CD14-positive monocyte (primary cell): ENCODE measurements around the gene KDM6A. TPM values are rescaled to one million over a fixed set of nuclear protein-coding genes. Genes with fewer than 3 reads are reported as not detected.

Source experiments
- DNase-seq, 3 donors: peaks; one replicate each; pipeline ENCODE4 v3.0.0-alpha.2; 2011 to 2022
- H2AFZ ChIP-seq: 2 replicates; pipeline ENCODE4 v1.6.0; 2012; ENCODE audit warnings: mild to moderate bottlenecking, low read depth, low read length, inconsistent platforms; ENCODE audit not compliant: insufficient read depth, poor library complexity, severe bottlenecking
- H3K27ac ChIP-seq, 2 donors: 1 replicate in 1 of 2; 2 replicates in 1 of 2; pipeline ENCODE4 v1.5.1; 2012 to 2013; ENCODE audit warnings: low read length in 2 of 2, control low read depth in 1 of 2, inconsistent platforms in 1 of 2, low read depth in 1 of 2, mild to moderate bottlenecking in 1 of 2
- H3K27me3 ChIP-seq, 2 donors: one replicate each; pipeline versions ENCODE4 v1.6.0 to v1.6.1; 2011 to 2013; ENCODE audit warnings: low read length in 2 of 2; ENCODE audit not compliant: control insufficient read depth in 2 of 2, insufficient read depth in 2 of 2
- H3K36me3 ChIP-seq, 2 donors: replicated peaks in 1 of 2; 1 replicate in 1 of 2; 2 replicates in 1 of 2; pipeline versions ENCODE4 v1.5.1 to v1.6.1; 2012 to 2013; ENCODE audit warnings: low read length in 2 of 2, control low read depth in 1 of 2, inconsistent platforms in 1 of 2, mild to moderate bottlenecking in 1 of 2; ENCODE audit not compliant: insufficient read depth in 2 of 2, control insufficient read depth in 1 of 2
- H3K4me1 ChIP-seq, 2 donors: 1 replicate in 1 of 2; 2 replicates in 1 of 2; pipeline versions ENCODE4 v1.5.1 to v1.6.1; 2012 to 2013; ENCODE audit warnings: low read length in 2 of 2, control low read depth in 1 of 2, inconsistent platforms in 1 of 2, mild to moderate bottlenecking in 1 of 2, moderate library complexity in 1 of 2; ENCODE audit not compliant: insufficient read depth in 2 of 2, control insufficient read depth in 1 of 2
- H3K4me2 ChIP-seq: replicated peaks from 2 replicates; pipeline ENCODE3; 2012; ENCODE audit warnings: low read length, moderate library complexity, mild to moderate bottlenecking; ENCODE audit not compliant: poor library complexity, severe bottlenecking; ENCODE audit errors: extremely low read depth
- H3K4me3 ChIP-seq, 3 experiments: fragments of 200-600 bp in 1 of 3; sonication (generic) in 1 of 3; replicated peaks in 1 of 3; 1 replicate in 2 of 3; 2 replicates in 1 of 3; pipeline ENCODE4 v1.5.1; 2011 to 2013; ENCODE audit warnings: low read length in 3 of 3, mild to moderate bottlenecking in 3 of 3, control low read depth in 2 of 3, low read depth in 2 of 3, inconsistent platforms in 1 of 3, moderate library complexity in 1 of 3
- H3K79me2 ChIP-seq: 2 replicates; pipeline ENCODE4 v1.6.0; 2012; ENCODE audit warnings: mild to moderate bottlenecking, control low read depth, inconsistent platforms, low read length, moderate library complexity; ENCODE audit not compliant: insufficient read depth
- H3K9ac ChIP-seq: 2 replicates; pipeline ENCODE4 v1.6.0; 2017; ENCODE audit warnings: low read length, mild to moderate bottlenecking; ENCODE audit not compliant: insufficient read depth, poor library complexity, severe bottlenecking
- H3K9me3 ChIP-seq, 2 donors: replicated peaks in 1 of 2; 1 replicate in 1 of 2; 2 replicates in 1 of 2; pipeline versions ENCODE4 v1.5.1 to v1.6.1; 2012 to 2013; ENCODE audit warnings: low read length in 2 of 2, control low read depth in 1 of 2; ENCODE audit not compliant: control insufficient read depth in 1 of 2, insufficient read depth in 1 of 2
- H4K20me1 ChIP-seq: 2 replicates; pipeline ENCODE4 v1.6.0; 2012; ENCODE audit warnings: mild to moderate bottlenecking, low read length, control low read depth, moderate library complexity; ENCODE audit not compliant: insufficient read depth
- H3K27ac Mint-ChIP-seq, 7 donors: one replicate each; pipeline ENCODE4 v1.8.0; 2020; ENCODE audit warnings: mild to moderate bottlenecking in 7 of 7, mixed read lengths in 7 of 7, moderate library complexity in 6 of 7, inconsistent platforms in 2 of 7
- H3K27me3 Mint-ChIP-seq, 3 donors: one replicate each; pipeline ENCODE4 v1.8.0; 2021 to 2022; ENCODE audit warnings: low read depth in 3 of 3, mild to moderate bottlenecking in 3 of 3, mixed read lengths in 3 of 3, moderate library complexity in 3 of 3, inconsistent platforms in 1 of 3
- H3K36me3 Mint-ChIP-seq, 2 donors: one replicate each; pipeline ENCODE4 v1.8.0; 2020; ENCODE audit warnings: mixed read lengths in 2 of 2, inconsistent platforms in 1 of 2, mild to moderate bottlenecking in 1 of 2
- H3K4me1 Mint-ChIP-seq: one replicate; pipeline ENCODE4 v1.8.0; 2020; ENCODE audit warnings: mild to moderate bottlenecking, mixed read lengths
- H3K4me3 Mint-ChIP-seq, 2 donors: one replicate each; pipeline ENCODE4 v1.8.0; 2020; ENCODE audit warnings: mild to moderate bottlenecking in 2 of 2, mixed read lengths in 2 of 2, moderate library complexity in 1 of 2
- H3K9me3 Mint-ChIP-seq, 7 donors: one replicate each; pipeline ENCODE4 v1.8.0; 2020 to 2022; ENCODE audit warnings: mixed read lengths in 7 of 7, mild to moderate bottlenecking in 6 of 7, moderate library complexity in 6 of 7, inconsistent platforms in 2 of 7
- WGBS: methylation state at CpG from one replicate; pipeline ENCODE4 v1.1.5; 2013; ENCODE audit warnings: missing lambda C conversion rate; ENCODE audit not compliant: insufficient coverage; 5-methylcytosine and 5-hydroxymethylcytosine counted together
- intact Hi-C, 2 donors: fragments of 100-400 bp; cut with micrococcal nuclease; formaldehyde crosslinking; loops; one replicate each; pipeline versions ENCODE4 v1.15.0 to v1.15.1; 2023
- polyA plus RNA-seq, 3 donors: library from polyadenylated mRNA; depleted of rRNA in 1 of 3; unstranded in 2 of 3; stranded (reverse) in 1 of 3; fragments of 300-500 nt in 2 of 3; fragments of >200 nt in 1 of 3; fragmentation: Illumina TruSeq in 2 of 3; gene quantifications; 1 replicate in 2 of 3; 2 replicates in 1 of 3; pipeline ENCODE4 v1.2.3, GENCODE V29; 2012 to 2021
- TF ChIP-seq, protein P1 (sequence below): fragments of 200-600 bp; IDR thresholded peaks from one replicate; pipeline ENCODE4 v1.8.0; 2022; ENCODE audit warnings: antibody characterized with exemption, mild to moderate bottlenecking

The KDM6A gene
- polyA plus RNA-seq, 3 donors = 7.6 to 35.0 (median 13.8) TPM

DNA sequence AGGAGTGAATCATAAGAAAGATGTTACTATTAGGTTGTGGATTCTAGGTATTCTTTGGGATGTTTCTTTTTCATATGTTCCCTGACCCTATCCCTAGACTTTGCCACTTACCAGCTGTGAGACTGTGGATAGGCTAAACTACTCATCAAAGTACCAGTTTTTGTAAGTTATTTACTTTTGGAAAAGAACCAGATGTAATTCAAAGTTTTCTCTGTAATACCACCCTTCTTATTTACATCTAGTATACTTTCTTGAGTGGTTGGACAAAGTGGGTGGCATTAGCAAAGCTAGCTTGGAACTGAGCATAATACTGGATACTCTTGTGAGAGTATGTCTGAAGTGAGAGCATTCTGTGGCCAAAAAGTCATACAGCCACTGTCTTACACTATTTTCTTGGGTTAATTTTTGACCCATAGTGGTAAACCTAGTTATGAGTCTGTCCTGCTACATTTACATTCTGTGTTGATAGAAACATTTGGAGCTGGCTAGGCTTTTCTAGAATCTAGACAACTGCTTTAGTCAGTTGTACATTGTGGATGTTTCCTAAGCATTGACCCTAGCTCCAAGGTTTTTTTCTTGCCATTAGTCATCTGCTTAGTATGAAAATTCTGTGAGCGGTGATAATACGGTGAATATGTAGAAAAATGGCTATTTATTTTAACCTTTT lies 41.7 kb downstream of the KDM6A start:
- Mint-ChIP-seq H3K27ac (peak overlapping the region in 3 of 7 donors; percentile 27 to 65 (median 46)), H3K4me1 (peaks cover 39% of the 10 kb centered on the region), H3K27me3 (peaks cover 0 to 2% (median 0%) of the 10 kb centered on the region in 3 donors), H3K9me3 (peaks cover 0 to 9% (median 0%) of the 10 kb centered on the region in 7 donors), H3K4me3 (no peak overlapping the region), H3K36me3 (peaks cover 2 to 8% of the 10 kb centered on the region in 2 donors)
- Histone ChIP-seq H3K9ac (no peak overlapping the region), H2AFZ (no peak overlapping the region), H3K27ac (peak overlapping the region in 1 of 2 donors; percentile 21), H4K20me1 (peaks cover 92% of the 10 kb centered on the region), H3K9me3 (no peaks in the 10 kb centered on the region), H3K79me2 (peaks cover 93% of the 10 kb centered on the region), H3K4me3 (peak overlapping the region in 1 of 3 experiments; percentile 32), H3K27me3 (no peaks in the 10 kb centered on the region), H3K36me3 (no peaks in the 10 kb centered on the region), H3K4me1 (peaks cover 15 to 37% of the 10 kb centered on the region in 2 donors), H3K4me2 (peak overlapping the region; percentile 36)
- no peak for DNase-seq
- TF ChIP-seq, protein P1, sequence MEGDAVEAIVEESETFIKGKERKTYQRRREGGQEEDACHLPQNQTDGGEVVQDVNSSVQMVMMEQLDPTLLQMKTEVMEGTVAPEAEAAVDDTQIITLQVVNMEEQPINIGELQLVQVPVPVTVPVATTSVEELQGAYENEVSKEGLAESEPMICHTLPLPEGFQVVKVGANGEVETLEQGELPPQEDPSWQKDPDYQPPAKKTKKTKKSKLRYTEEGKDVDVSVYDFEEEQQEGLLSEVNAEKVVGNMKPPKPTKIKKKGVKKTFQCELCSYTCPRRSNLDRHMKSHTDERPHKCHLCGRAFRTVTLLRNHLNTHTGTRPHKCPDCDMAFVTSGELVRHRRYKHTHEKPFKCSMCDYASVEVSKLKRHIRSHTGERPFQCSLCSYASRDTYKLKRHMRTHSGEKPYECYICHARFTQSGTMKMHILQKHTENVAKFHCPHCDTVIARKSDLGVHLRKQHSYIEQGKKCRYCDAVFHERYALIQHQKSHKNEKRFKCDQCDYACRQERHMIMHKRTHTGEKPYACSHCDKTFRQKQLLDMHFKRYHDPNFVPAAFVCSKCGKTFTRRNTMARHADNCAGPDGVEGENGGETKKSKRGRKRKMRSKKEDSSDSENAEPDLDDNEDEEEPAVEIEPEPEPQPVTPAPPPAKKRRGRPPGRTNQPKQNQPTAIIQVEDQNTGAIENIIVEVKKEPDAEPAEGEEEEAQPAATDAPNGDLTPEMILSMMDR = no peak
- WGBS = no CpG with 5 or more reads among the region's 2 CpGs
- intact Hi-C loops = loop anchor here in 1 of 2 donors (5.0 kb wide), 1 partner anchor 42 kb away; the partner anchor contains the start of gene KDM6A

DNA sequence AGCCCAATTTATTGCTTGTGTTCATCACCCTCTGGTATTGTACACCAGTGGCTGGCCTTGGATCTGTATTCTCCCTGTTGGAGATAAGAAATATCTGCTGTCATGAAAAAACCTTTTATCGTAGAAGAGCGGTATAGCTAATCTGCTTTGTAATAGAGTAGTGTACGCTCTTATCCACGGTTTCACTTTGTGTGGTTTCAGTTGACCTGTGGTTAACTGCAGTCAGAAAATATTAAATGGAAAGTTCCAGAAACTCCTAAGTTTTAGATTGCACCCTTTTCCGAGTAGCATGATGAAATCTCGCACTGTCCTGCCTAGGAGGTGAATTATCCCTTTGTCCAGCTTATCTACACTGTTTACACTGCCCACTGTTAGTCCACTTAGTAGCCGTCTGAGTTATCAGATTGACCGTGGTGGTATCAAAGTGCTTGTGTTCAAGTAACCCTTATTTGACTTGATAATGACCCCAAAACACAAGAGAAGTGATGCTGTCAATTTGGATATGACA lies 42.4 kb downstream of the KDM6A start:
- WGBS = 40% methylated on average over 2 of the region's 8 CpGs
- DNase-seq = no peak
- Histone ChIP-seq H3K9ac (no peak overlapping the region), H3K27ac (peak overlapping the region in 1 of 2 donors; percentile 21), H3K27me3 (no peaks in the 10 kb centered on the region), H3K4me2 (peak overlapping the region; percentile 36), H3K4me1 (peaks cover 17 to 42% of the 10 kb centered on the region in 2 donors), H3K79me2 (peaks cover 93% of the 10 kb centered on the region), H3K36me3 (no peaks in the 10 kb centered on the region), H4K20me1 (peaks cover 92% of the 10 kb centered on the region), H2AFZ (no peak overlapping the region), H3K4me3 (peak overlapping the region in 1 of 3 experiments; percentile 32), H3K9me3 (no peaks in the 10 kb centered on the region)
- Mint-ChIP-seq H3K9me3 (peaks cover 0 to 9% (median 0%) of the 10 kb centered on the region in 7 donors), H3K36me3 (peaks cover 2 to 8% of the 10 kb centered on the region in 2 donors), H3K4me3 (peak overlapping the region; percentile 9 to 53), H3K27ac (peak overlapping the region in 6 of 7 donors; percentile 3 to 65 (median 48)), H3K27me3 (peaks cover 0 to 2% (median 0%) of the 10 kb centered on the region in 3 donors), H3K4me1 (peaks cover 41% of the 10 kb centered on the region)
- TF ChIP-seq, protein P1 = no peak
- intact Hi-C loops = loop anchor here in 1 of 2 donors (5.0 kb wide), 1 partner anchor 43 kb away; the partner anchor contains the start of gene KDM6A
